CD4-positive, alpha-beta T cell treated with Interleukin-15 for 1 hour (primary cell): ENCODE measurements around the gene ZMYND8.

ENCODE experiments used
- DNase-seq: peaks from one replicate; pipeline ENCODE4 v3.0.0-alpha.2; 2020

ZMYND8 gene

GRCh38 chr20:47167846-47168245, 188.7 kb downstream of the ZMYND8 start:
- DNase-seq: no peak

- no peak for DNase-seq
Observed at GRCh38 chr20:47165376-47165865, 191.1 kb downstream of the ZMYND8 start.

GRCh38 chr20:47164140-47164539, 192.4 kb downstream of the ZMYND8 start:
- no peak for DNase-seq

GRCh38 chr20:47161411-47161810, 195.1 kb downstream of the ZMYND8 start:
- no peak for DNase-seq

GRCh38 chr20:47160992-47161391, 195.5 kb downstream of the ZMYND8 start:
- no peak for DNase-seq

- DNase-seq: no peak
Observed at GRCh38 chr20:47160240-47160639, 196.3 kb downstream of the ZMYND8 start.
